Vagina (tissue), 2 donors: ENCODE measurements around the gene ADCY9. TPM values are rescaled to one million over a fixed set of nuclear protein-coding genes. Genes with fewer than 3 reads are reported as not detected.
"Not testable (repeated sequence)": the region's sequence is repeated elsewhere in the genome, so short reads cannot be mapped to it uniquely, and the experiment has no call there.

ENCODE experiments used
- DNase-seq, 2 donors: peaks; one replicate each; pipeline ENCODE4 v3.0.0-alpha.2; 2017; ENCODE audit errors: extremely low spot score in 2 of 2
- H3K27ac ChIP-seq: fragments of 200-600 bp; sonication (generic); one replicate; pipeline ENCODE4 v1.5.1; 2019
- H3K27me3 ChIP-seq: fragments of 200-600 bp; sonication (generic); one replicate; pipeline ENCODE4 v1.5.1; 2019
- H3K36me3 ChIP-seq, 2 donors: fragments of 200-600 bp; sonication (generic); one replicate each; pipeline ENCODE4 v1.5.1; 2017 to 2019
- H3K4me1 ChIP-seq: fragments of 200-600 bp; sonication (generic); one replicate; pipeline ENCODE4 v1.5.1; 2019
- H3K4me3 ChIP-seq, 2 donors: fragments of 200-600 bp; sonication (generic); 1 replicate in 1 of 2; 2 replicates in 1 of 2; pipeline ENCODE4 v1.5.1; 2016 to 2019
- H3K9me3 ChIP-seq: fragments of 200-600 bp; sonication (generic); one replicate; pipeline ENCODE4 v1.5.1; 2019
- CTCF ChIP-seq, 3 experiments: fragments of 450-650 bp in 2 of 3; fragments of 200-600 bp in 1 of 3; sonication (generic) in 1 of 3; IDR thresholded peaks; one replicate each; pipeline ENCODE4 v1.5.1; 2017 to 2019; ENCODE audit warnings: antibody characterized with exemption in 3 of 3, mild to moderate bottlenecking in 2 of 3, moderate library complexity in 2 of 3
- POLR2A ChIP-seq, 2 donors: fragments of 450-650 bp; IDR thresholded peaks; one replicate each; pipeline ENCODE4 v1.6.1; 2017; ENCODE audit warnings: antibody characterized with exemption in 2 of 2, mild to moderate bottlenecking in 2 of 2, moderate library complexity in 2 of 2
- POLR2AphosphoS5 ChIP-seq, 2 donors: sonication (generic); formaldehyde crosslinking; IDR thresholded peaks; one replicate each; pipeline ENCODE4 v1.9.0; 2017; ENCODE audit warnings: antibody characterized with exemption in 2 of 2, mild to moderate bottlenecking in 2 of 2, low read depth in 1 of 2; ENCODE audit not compliant: insufficient read depth in 1 of 2
- intact Hi-C: fragments of 100-400 bp; cut with DNase I; formaldehyde crosslinking; loops from one replicate; pipeline ENCODE4 v1.15.1; 2023
- total RNA-seq: library from RNA; depleted of rRNA; stranded (reverse); fragments of >200 nt; gene quantifications from one replicate; pipeline ENCODE4 v1.2.3, GENCODE V29; 2016

Gene ADCY9
- total RNA-seq, 1 donor from 2014 or later = 16.9 TPM

- TF ChIP-seq POLR2AphosphoS5 (IDR thresholded peaks at IDR 0.05; ENCODE audit: insufficient read depth in 1 of 2, low read depth in 1 of 2) = no peak
- no peak for TF ChIP-seq POLR2A (IDR thresholded peaks at IDR 0.05)
- no peak for TF ChIP-seq CTCF (IDR thresholded peaks at IDR 0.05)
- Histone ChIP-seq H3K27ac (no peak overlapping the region), H3K27me3 (no peaks in the 10 kb centered on the region), H3K9me3 (no peaks in the 10 kb centered on the region), H3K4me3 (no peak overlapping the region), H3K4me1 (peaks cover 14% of the 10 kb centered on the region), H3K36me3 (no peaks in the 10 kb centered on the region)
- no peak for DNase-seq
- intact Hi-C loops = no loop called here
Observed at GRCh38 chr16:3954411-3954921, 161.8 kb downstream of the ADCY9 start.

- intact Hi-C loops = no loop called here
- Histone ChIP-seq H3K36me3 (no peaks in the 10 kb centered on the region), H3K27ac (no peak overlapping the region), H3K9me3 (no peaks in the 10 kb centered on the region), H3K27me3 (no peaks in the 10 kb centered on the region), H3K4me1 (peaks cover 19% of the 10 kb centered on the region), H3K4me3 (no peak overlapping the region)
- DNase-seq = no peak
- no peak for TF ChIP-seq POLR2AphosphoS5 (IDR thresholded peaks at IDR 0.05; ENCODE audit: insufficient read depth in 1 of 2, low read depth in 1 of 2)
- TF ChIP-seq POLR2A (IDR thresholded peaks at IDR 0.05) = no peak
- no peak for TF ChIP-seq CTCF (IDR thresholded peaks at IDR 0.05)
Observed at GRCh38 chr16:3953728-3954410, 162.4 kb downstream of the ADCY9 start.

GRCh38 chr16:3952737-3953131, 163.5 kb downstream of the ADCY9 start:
- TF ChIP-seq POLR2AphosphoS5 (IDR thresholded peaks at IDR 0.05; ENCODE audit: insufficient read depth in 1 of 2, low read depth in 1 of 2) (no peak), POLR2A (IDR thresholded peaks at IDR 0.05) (no peak), CTCF (IDR thresholded peaks at IDR 0.05) (no peak)
- H3K27ac ChIP-seq = peak overlapping the region; percentile 87
- DNase-seq = no peak
- H3K9me3 ChIP-seq = no peaks in the 10 kb centered on the region
- no peaks in the 10 kb centered on the region for H3K27me3 ChIP-seq
- H3K36me3 ChIP-seq = no peaks in the 10 kb centered on the region
- intact Hi-C loops = no loop called here
- no peak overlapping the region for H3K4me3 ChIP-seq
- peaks cover 19% of the 10 kb centered on the region for H3K4me1 ChIP-seq

DNA sequence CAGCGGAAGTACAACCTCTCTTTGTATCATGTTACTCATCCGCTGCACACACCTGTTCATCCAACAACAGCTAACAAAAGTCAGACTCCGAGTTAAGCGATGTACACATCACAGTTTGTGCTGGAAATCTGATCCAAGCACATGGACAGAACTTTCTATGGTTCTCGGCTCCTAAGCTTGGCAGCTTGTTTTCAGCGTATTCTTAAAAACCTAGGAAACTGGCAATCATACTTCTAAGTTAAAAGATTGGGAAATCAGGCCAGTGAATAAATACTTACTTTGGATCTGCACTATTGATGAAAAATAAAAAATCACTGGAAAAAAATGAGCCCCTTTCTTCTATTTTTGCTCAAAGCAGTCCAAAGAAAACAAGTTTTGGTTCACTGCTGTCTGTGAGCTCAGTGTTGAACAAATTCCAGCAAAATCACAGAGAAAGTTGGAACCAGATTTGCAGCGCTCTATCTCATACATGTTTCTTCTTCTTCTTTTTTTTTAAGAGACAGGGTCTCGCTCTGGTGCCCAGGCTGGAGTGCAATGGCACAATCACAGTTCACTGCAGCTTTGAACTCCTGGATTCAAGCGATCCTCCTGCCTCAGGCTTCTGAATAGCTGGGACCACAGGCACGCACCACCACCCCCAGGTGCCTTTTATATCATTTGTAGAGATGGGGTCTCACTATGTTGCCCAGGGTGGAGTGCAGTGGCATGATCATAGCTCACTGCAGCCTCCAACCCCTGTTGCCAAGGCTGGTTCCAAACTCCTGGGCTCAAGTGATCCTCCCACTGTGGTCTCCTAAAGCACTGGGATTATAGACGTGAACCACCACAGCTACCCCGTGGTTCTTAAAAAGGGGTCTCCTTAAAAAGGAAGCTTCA, 164.1 kb downstream of the ADCY9 start:
- Histone ChIP-seq H3K4me3 (no peak overlapping the region), H3K9me3 (no peaks in the 10 kb centered on the region), H3K27ac (peak overlapping the region; percentile 87), H3K27me3 (no peaks in the 10 kb centered on the region), H3K36me3 (no peaks in the 10 kb centered on the region), H3K4me1 (peaks cover 19% of the 10 kb centered on the region)
- intact Hi-C loops = no loop called here
- TF ChIP-seq CTCF (IDR thresholded peaks at IDR 0.05) = no peak
- no peak for TF ChIP-seq POLR2A (IDR thresholded peaks at IDR 0.05)
- no peak for TF ChIP-seq POLR2AphosphoS5 (IDR thresholded peaks at IDR 0.05; ENCODE audit: insufficient read depth in 1 of 2, low read depth in 1 of 2)
- DNase-seq = no peak

DNA sequence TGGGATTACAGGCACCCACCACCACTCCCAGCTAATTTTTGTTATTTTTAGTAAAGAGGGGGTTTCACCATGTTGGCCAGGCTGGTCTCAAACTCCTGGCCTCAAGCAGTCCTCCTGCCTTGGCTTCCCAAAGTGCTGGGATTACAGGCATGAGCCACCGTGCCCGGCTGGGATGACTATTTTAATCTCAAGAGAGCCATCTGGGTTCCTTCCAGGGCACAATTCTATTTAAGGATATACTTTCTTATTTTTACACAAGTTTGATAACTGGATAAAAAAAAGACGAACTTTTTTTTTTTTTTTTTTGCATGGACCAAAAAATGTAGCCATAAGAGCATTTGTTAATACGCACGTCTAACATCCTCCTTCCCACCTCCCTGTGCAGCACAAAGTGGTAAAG, 164.9 kb downstream of the ADCY9 start:
- peaks cover 19% of the 10 kb centered on the region for H3K4me1 ChIP-seq
- H3K36me3 ChIP-seq, H3K9me3 ChIP-seq, DNase-seq, intact Hi-C loops, H3K4me3 ChIP-seq, H3K27me3 ChIP-seq: not testable (repeated sequence)
- peak overlapping the region; percentile 87 for H3K27ac ChIP-seq
